HTERT RPE-1 (cell line): ENCODE data around the gene PLEKHM2.

Source experiments
- in situ Hi-C: fragments of 300-500 bp; cut with MboI; formaldehyde crosslinking; loops from 4 replicates; pipeline ENCODE4 v1.14.3; 2020; ENCODE audit warnings: low sequenced_read_pairs

PLEKHM2 gene

GRCh38 chr1:15777909-15778707 is 94.0 kb downstream of the PLEKHM2 start:
- in situ Hi-C loops, result no loop called here
